PC-9 (cell line): ENCODE data around the gene EPS8L2. TPM values are rescaled to one million over a fixed set of nuclear protein-coding genes. Genes with fewer than 3 reads are reported as not detected.

Source experiments
- BruUV-seq: library from RNA; stranded (reverse); fragments of 400-500 nt; replicated peaks from 2 replicates; lab custom pipeline; 2021; lab: Mats Ljungman, UMichigan
- CTCF ChIA-PET: fragments of 300-600 bp; sonication (Branson Sonifier 250); formaldehyde crosslinking; loops from one replicate; lab custom pipeline; 2022; ENCODE audit warnings: antibody characterized with exemption; lab: Charles Lee
- POLR2A ChIA-PET: fragments of 300-600 bp; sonication (Branson Sonifier 250); formaldehyde crosslinking; loops from one replicate; lab custom pipeline; 2022; ENCODE audit warnings: antibody characterized with exemption; ENCODE audit not compliant: unreplicated experiment; lab: Charles Lee
- DNase-seq, 2 experiments: peaks; one replicate each; pipeline versions ENCODE4 v3.0.0 to v3.0.0-alpha.2; 2015 to 2022; ENCODE audit warnings: mixed read lengths in 1 of 2
- H2AFZ ChIP-seq: fragments of 200-600 bp; sonication (generic); 2 replicates; pipeline ENCODE4 v1.8.1; 2017; ENCODE audit warnings: antibody characterized with exemption
- H3F3A ChIP-seq: fragments of 200-600 bp; sonication (generic); 2 replicates; pipeline ENCODE4 v1.8.1; 2017; ENCODE audit warnings: antibody characterized with exemption, mild to moderate bottlenecking, low read depth; ENCODE audit not compliant: insufficient read depth
- H3K27ac ChIP-seq: fragments of 200-600 bp; sonication (generic); 2 replicates; pipeline ENCODE4 v1.6.1; 2016; ENCODE audit warnings: mixed run types
- H3K27me3 ChIP-seq: fragments of 200-600 bp; sonication (generic); 2 replicates; pipeline ENCODE4 v1.6.1; 2016; ENCODE audit warnings: low read depth, mixed run types; ENCODE audit not compliant: insufficient read depth
- H3K36me3 ChIP-seq: fragments of 200-600 bp; sonication (generic); 2 replicates; pipeline ENCODE4 v1.6.1; 2016; ENCODE audit warnings: low read depth, mixed run types
- H3K4me1 ChIP-seq: fragments of 200-600 bp; sonication (generic); replicated peaks from 2 replicates; pipeline ENCODE4 v1.6.1; 2016; ENCODE audit warnings: mixed run types; ENCODE audit not compliant: insufficient read depth
- H3K4me2 ChIP-seq: fragments of 200-600 bp; sonication (generic); 2 replicates; pipeline ENCODE4 v1.6.1; 2017; ENCODE audit warnings: mixed run types
- H3K4me3 ChIP-seq: fragments of 200-600 bp; sonication (generic); 2 replicates; pipeline ENCODE4 v1.6.1; 2016; ENCODE audit warnings: mixed run types
- H3K79me2 ChIP-seq: fragments of 200-600 bp; sonication (generic); 2 replicates; pipeline ENCODE4 v1.6.1; 2017; ENCODE audit warnings: low read depth, mixed run types
- H3K9me2 ChIP-seq: fragments of 200-600 bp; sonication (generic); 2 replicates; pipeline ENCODE4 v1.8.1; 2017; ENCODE audit warnings: mild to moderate bottlenecking; ENCODE audit not compliant: insufficient read depth
- H3K9me3 ChIP-seq: fragments of 200-600 bp; sonication (generic); 2 replicates; pipeline ENCODE4 v1.8.1; 2016; ENCODE audit warnings: low read depth; ENCODE audit not compliant: insufficient read depth
- H4K20me1 ChIP-seq: fragments of 200-600 bp; sonication (generic); 2 replicates; pipeline ENCODE4 v1.8.1; 2017; ENCODE audit not compliant: insufficient read depth
- CTCF ChIP-seq: fragments of 200-600 bp; sonication (generic); conservative IDR thresholded peaks from 2 replicates; pipeline ENCODE4 v1.6.1; 2017; ENCODE audit warnings: mixed run types, antibody characterized with exemption, mild to moderate bottlenecking, moderate library complexity
- EZH2 ChIP-seq: fragments of 200-600 bp; sonication (generic); IDR thresholded peaks from 2 replicates; pipeline ENCODE4 v1.8.0; 2017; ENCODE audit warnings: antibody characterized with exemption, low read depth
- intact Hi-C: fragments of 100-400 bp; cut with micrococcal nuclease; formaldehyde crosslinking; loops from one replicate; pipeline ENCODE4 v1.10.0; 2022; ENCODE audit not compliant: unreplicated experiment
- total RNA-seq: library from RNA; stranded (reverse); gene quantifications from 2 replicates; pipeline ENCODE4 v1.2.3, GENCODE V29; 2021

The EPS8L2 gene
- total RNA-seq, 1 experiment from 2014 or later = 229 TPM

DNA sequence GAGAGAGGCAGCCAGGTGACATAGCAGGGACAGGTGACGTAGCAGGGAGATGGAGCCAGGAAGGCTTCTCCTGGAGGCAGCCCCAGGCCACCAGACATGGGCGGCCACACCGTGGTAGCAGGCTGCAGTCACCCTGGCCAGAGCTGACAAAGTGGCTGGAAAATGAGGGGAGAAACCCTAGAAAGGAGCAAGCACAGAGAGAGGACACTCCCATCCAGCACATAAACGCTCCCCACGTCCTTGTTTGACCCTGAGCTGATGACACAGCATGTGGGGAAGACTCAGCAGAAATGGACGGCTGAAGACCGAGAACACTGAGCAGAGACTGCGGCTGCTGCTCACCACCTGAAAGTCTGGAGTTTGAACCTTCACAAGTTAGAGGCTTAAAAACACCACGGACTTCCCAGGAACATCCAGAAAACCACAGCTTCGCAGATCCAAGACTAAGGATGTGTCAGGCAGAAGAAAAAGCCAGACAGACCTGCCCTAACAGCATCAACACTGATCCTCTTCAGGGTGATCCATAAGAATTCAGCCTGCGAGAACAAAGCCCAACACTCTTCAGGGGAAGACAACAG, 40.2 kb upstream of the EPS8L2 start:
- intact Hi-C loops = no loop called here
- no peak overlapping the region for H3K27ac ChIP-seq
- CTCF ChIA-PET = no interaction called here

GRCh38 chr11:673866-674265, 32.2 kb upstream of the EPS8L2 start:
- BruUV-seq = no TSS peak
- no peaks in the 10 kb centered on the region for H4K20me1 ChIP-seq
- CTCF ChIA-PET = no interaction called here
- no peak overlapping the region for H2AFZ ChIP-seq
- H3K27ac ChIP-seq = no peak overlapping the region
- H3K9me3 ChIP-seq = no peaks in the 10 kb centered on the region
- TF ChIP-seq EZH2 (no peak), CTCF (no peak)
- no peaks in the 10 kb centered on the region for H3K79me2 ChIP-seq
- DNase-seq = no peak
- no peaks in the 10 kb centered on the region for H3F3A ChIP-seq
- H3K27me3 ChIP-seq = no peaks in the 10 kb centered on the region
- no peaks in the 10 kb centered on the region for H3K4me1 ChIP-seq
- H3K9me2 ChIP-seq = no peaks in the 10 kb centered on the region
- H3K4me2 ChIP-seq = no peak overlapping the region
- POLR2A ChIA-PET = no interaction called here
- no peak overlapping the region for H3K4me3 ChIP-seq
- no peaks in the 10 kb centered on the region for H3K36me3 ChIP-seq
- intact Hi-C loops = no loop called here

More for the DNA sequence above, 40.2 kb upstream of the EPS8L2 start:
- BruUV-seq = no TSS peak
- Histone ChIP-seq H3K9me3 (no peaks in the 10 kb centered on the region), H4K20me1 (peaks cover 8% of the 10 kb centered on the region; the same call in 1 of the 2 replicates), H3K36me3 (no peaks in the 10 kb centered on the region), H3K79me2 (no peaks in the 10 kb centered on the region), H3K27me3 (no peaks in the 10 kb centered on the region), H3K9me2 (no peaks in the 10 kb centered on the region), H2AFZ (no peak overlapping the region), H3K4me1 (no peaks in the 10 kb centered on the region), H3F3A (0 out of 2 replicates have a peak, but pooled peaks cover 6% of the 10 kb centered on the region), H3K4me3 (no peak overlapping the region), H3K4me2 (no peak overlapping the region)
- TF ChIP-seq CTCF (no peak), EZH2 (no peak)
- POLR2A ChIA-PET = no interaction called here
- DNase-seq = no peak

GRCh38 chr11:674406-674805, 31.6 kb upstream of the EPS8L2 start:
- intact Hi-C loops = no loop called here
- no TSS peak for BruUV-seq

More at GRCh38 chr11:674406-674805, 31.6 kb upstream of the EPS8L2 start:
- no peaks in the 10 kb centered on the region for H4K20me1 ChIP-seq
- no peaks in the 10 kb centered on the region for H3K27me3 ChIP-seq
- H3K27ac ChIP-seq = no peak overlapping the region
- H2AFZ ChIP-seq = no peak overlapping the region
- no peak overlapping the region for H3K4me3 ChIP-seq
- DNase-seq = no peak
- H3K9me3 ChIP-seq = no peaks in the 10 kb centered on the region
- no peak overlapping the region for H3K4me2 ChIP-seq
- ChIA-PET CTCF (no interaction called here), POLR2A (no interaction called here)
- H3K79me2 ChIP-seq = no peaks in the 10 kb centered on the region
- H3F3A ChIP-seq = no peaks in the 10 kb centered on the region
- H3K4me1 ChIP-seq = no peaks in the 10 kb centered on the region
- no peaks in the 10 kb centered on the region for H3K9me2 ChIP-seq
- no peak for TF ChIP-seq CTCF
- TF ChIP-seq EZH2 = no peak
- no peaks in the 10 kb centered on the region for H3K36me3 ChIP-seq
